Right lobe of liver (tissue), 6 donors: Measurements from ENCODE around the gene ROPN1B. TPM values are rescaled to one million over a fixed set of nuclear protein-coding genes. Genes with fewer than 3 reads are reported as not detected.
A peak's percentile ranks its signal among the peaks of the same experiment; 100 is the strongest.
"Not testable (repeated sequence)": the region's sequence is repeated elsewhere in the genome, so short reads cannot be mapped to it uniquely, and the experiment has no call there.

Source experiments
- ATAC-seq, 4 donors: fragments of 200-7000 bp; cut with Tn5 transposase; one replicate each; pipeline ENCODE4 v1.9.1; 2020; ENCODE audit warnings: mild to moderate bottlenecking in 4 of 4, moderate library complexity in 4 of 4
- DNase-seq, 3 donors: peaks; one replicate each; pipeline ENCODE4 v3.0.0-alpha.2; 2020
- H3K27ac ChIP-seq, 3 donors: fragments of 200-600 bp; one replicate each; pipeline ENCODE4 v1.8.0; 2022
- H3K27me3 ChIP-seq, 2 donors: fragments of 200-600 bp; one replicate each; pipeline ENCODE4 v1.8.0; 2022
- H3K36me3 ChIP-seq, 4 donors: fragments of 200-600 bp; sonication (generic) in 1 of 4; one replicate each; pipeline versions ENCODE4 v1.5.1 to v1.8.0; 2017 to 2022; ENCODE audit warnings: control low read depth in 1 of 4
- H3K4me1 ChIP-seq, 4 donors: fragments of 200-600 bp; sonication (generic) in 1 of 4; one replicate each; pipeline versions ENCODE4 v1.5.1 to v1.8.0; 2017 to 2022; ENCODE audit warnings: control low read depth in 1 of 4
- H3K4me3 ChIP-seq, 3 donors: fragments of 200-600 bp; one replicate each; pipeline ENCODE4 v1.8.0; 2022
- H3K9me3 ChIP-seq, 4 donors: fragments of 200-600 bp; sonication (generic) in 1 of 4; one replicate each; pipeline versions ENCODE4 v1.5.1 to v1.8.0; 2017 to 2022; ENCODE audit warnings: control low read depth in 1 of 4
- CTCF ChIP-seq, 4 donors: fragments of 200-600 bp in 3 of 4; fragments of 450-650 bp in 1 of 4; IDR thresholded peaks; one replicate each; pipeline versions ENCODE4 v1.5.1 to v1.8.0; 2016 to 2022; ENCODE audit warnings: antibody characterized with exemption in 4 of 4, mild to moderate bottlenecking in 2 of 4
- POLR2A ChIP-seq: fragments of 450-650 bp; IDR thresholded peaks from one replicate; pipeline ENCODE4 v1.6.1; 2017; ENCODE audit warnings: antibody characterized with exemption, mild to moderate bottlenecking
- WGBS: methylation state at CpG from one replicate; pipeline ENCODE4 v1.1.6; 2018; ENCODE audit warnings: low coverage, low lambda C conversion rate; ENCODE audit not compliant: insufficient coverage; ENCODE audit errors: missing lambda C conversion rate; 5-methylcytosine and 5-hydroxymethylcytosine counted together
- intact Hi-C, 2 donors: fragments of 100-400 bp; cut with DNase I; formaldehyde crosslinking; loops; one replicate each; pipeline versions ENCODE4 v1.11.2 to v1.14.1; 2022
- total RNA-seq, 6 experiments: library from RNA; depleted of rRNA in 2 of 6; stranded (reverse); fragments of >200 nt in 2 of 6; fragmentation: NEBNext Ultra II Directional in 3 of 6; extraction: Animal tissue kit (Norgen Biotek cat#: 25700) in 3 of 6; gene quantifications; one replicate each; pipeline versions ENCODE4 v1.1.0 to v1.2.4, GENCODE V29; 2016 to 2023
- donor health status: DM: no; HTN: yes; CAD: no.
- donor health status: DM: no; HTN: no; CAD: no.
- donor health status: DM: no; HTN: no; CAD: no.
- donor health status: DM: no; HTN: yes; CAD: no.
- donor health status: DM: no; HTN: yes; CAD: no.

Gene ROPN1B
- total RNA-seq, 6 experiments from 2014 or later = 0.46 to 2.0 (median 0.60) TPM; not detected in 1

DNA sequence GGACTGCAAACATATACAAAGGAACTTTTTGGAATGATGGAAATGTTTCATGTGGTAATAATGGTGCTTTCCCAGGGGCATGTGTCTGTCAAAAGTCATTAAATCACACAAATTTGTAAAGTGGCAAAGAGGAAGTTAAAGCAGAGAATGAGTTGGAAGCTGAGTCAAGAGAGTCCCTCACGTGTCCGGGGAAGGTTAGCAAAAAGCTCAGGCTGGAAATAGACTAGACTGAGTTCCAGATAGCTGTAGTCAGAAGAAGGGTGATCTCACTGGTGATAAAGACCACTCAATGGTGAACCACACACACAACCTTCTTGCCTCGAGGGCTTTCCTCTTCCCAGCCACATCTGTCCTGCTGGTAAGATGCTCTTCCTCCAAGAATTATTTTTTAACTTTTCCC lies 20.1 kb upstream of the ROPN1B start:
- H3K4me1 ChIP-seq, H3K9me3 ChIP-seq, H3K27me3 ChIP-seq, ATAC-seq, H3K4me3 ChIP-seq, DNase-seq, H3K27ac ChIP-seq, H3K36me3 ChIP-seq, intact Hi-C loops: not testable (repeated sequence)
- WGBS = 43% methylated on average over 3 of the region's 3 CpGs

GRCh38 chr3:125951176-125951575 lies 17.8 kb upstream of the ROPN1B start:
- H3K27ac ChIP-seq = not testable (repeated sequence)

GRCh38 chr3:125957020-125957419 lies 12.0 kb upstream of the ROPN1B start:
- H3K4me1 ChIP-seq, H3K36me3 ChIP-seq, DNase-seq, intact Hi-C loops, H3K27me3 ChIP-seq, H3K9me3 ChIP-seq, H3K4me3 ChIP-seq, ATAC-seq, H3K27ac ChIP-seq: not testable (repeated sequence)
- WGBS = 84% methylated on average over 4 of the region's 4 CpGs

More at GRCh38 chr3:125951176-125951575, 17.8 kb upstream of the ROPN1B start:
- DNase-seq, H3K9me3 ChIP-seq, ATAC-seq, H3K4me3 ChIP-seq, H3K4me1 ChIP-seq, intact Hi-C loops, H3K27me3 ChIP-seq, H3K36me3 ChIP-seq: not testable (repeated sequence)
- WGBS = 71% methylated on average over 1 of the region's 3 CpGs

DNA sequence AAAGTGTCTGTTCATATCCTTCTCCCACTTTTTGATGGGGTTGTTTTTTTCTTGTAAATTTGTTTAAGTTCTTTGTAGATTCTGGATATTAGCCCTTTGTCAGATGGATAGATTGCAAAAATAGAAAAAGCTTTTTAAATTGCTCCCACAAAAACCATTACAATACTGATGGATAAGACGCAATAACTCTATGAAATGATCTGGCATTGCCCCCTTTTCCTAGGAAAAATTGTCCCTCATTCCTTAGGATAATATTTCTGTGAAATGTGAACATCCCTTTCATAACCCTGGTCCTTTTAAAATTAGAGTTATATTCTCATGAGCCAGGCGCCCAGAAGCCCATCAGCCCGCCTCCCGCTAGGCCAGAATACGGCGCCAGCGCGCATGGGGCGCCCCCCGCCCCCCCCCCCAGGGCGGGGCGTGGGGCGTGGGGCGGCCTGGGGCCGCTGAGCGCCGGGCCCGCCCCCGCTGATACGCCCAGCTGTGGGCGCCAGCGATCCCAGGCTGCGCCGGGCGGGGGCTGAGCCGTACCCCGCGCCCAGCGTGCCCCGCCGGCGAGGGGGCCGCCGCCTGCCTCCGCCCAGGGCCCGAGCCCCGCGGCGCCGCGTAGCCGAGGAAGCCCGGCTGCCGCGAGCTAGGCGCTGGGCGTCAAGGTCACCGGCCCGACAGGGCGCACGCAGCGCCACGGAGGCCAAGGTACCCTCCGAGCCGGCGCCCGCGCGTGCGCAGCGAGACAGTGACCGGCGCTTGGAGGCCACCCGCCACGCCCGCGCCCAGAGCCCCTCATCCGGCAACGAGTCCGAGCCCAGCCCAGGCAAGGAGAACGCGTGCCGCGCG lies 11.1 kb upstream of the ROPN1B start:
- no peaks in the 10 kb centered on the region for H3K27me3 ChIP-seq
- H3K27ac ChIP-seq = no peak overlapping the region
- ATAC-seq (no peak), DNase-seq (no peak)
- no peak overlapping the region for H3K4me3 ChIP-seq
- H3K9me3 ChIP-seq = no peaks in the 10 kb centered on the region
- 41% methylated on average over 1 of the region's 75 CpGs for WGBS
- no peaks in the 10 kb centered on the region for H3K4me1 ChIP-seq
- H3K36me3 ChIP-seq = no peaks in the 10 kb centered on the region
- TF ChIP-seq POLR2A = no peak
- no peak for TF ChIP-seq CTCF (IDR thresholded peaks at IDR 0.05)
- intact Hi-C loops = no loop called here

DNA sequence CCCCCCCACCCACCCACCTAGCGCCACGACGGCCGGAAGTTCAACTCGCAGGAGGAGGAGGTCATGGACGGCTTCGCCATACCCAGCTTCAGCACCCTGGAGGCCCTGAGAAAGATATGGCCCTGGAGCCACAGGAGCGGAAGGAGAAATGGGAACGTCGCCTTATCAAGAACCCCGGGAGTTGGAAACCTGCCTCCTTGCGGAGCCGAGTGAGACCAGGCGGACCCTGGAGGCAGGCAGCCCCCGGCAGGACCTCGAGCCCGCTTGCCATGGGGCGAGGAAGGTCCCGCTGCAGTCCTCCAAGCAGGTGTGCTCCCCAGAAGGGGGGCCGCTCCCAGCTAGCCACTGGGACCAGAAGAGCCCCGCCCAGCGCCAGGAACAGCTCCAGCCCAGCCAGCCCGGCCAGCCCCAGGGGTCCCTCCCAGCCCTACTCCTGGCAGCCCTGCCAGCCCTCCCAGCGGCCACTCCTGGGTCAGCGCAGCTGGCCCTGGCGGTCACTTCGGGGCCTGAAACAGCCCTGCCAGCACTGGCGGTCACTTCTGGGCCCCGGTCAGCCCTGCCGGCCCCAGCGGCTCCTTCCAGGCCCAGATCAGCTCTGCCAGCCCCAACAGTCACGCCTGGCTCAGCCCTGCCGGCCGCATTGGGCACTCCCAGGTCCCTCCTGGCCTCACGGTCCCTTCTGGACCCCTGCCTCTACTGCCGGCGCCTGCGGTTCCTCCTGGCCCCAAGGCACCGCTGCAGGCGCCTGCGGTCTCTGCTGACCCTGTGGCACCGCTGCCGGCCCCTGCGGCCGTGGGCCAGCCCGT lies 10.3 kb upstream of the ROPN1B start:
- Histone ChIP-seq H3K4me3 (no peak overlapping the region), H3K27ac (no peak overlapping the region), H3K27me3 (no peaks in the 10 kb centered on the region), H3K36me3 (no peaks in the 10 kb centered on the region), H3K4me1 (no peaks in the 10 kb centered on the region), H3K9me3 (no peaks in the 10 kb centered on the region)
- TF ChIP-seq CTCF (IDR thresholded peaks at IDR 0.05) (no peak), POLR2A (no peak)
- ATAC-seq (peak in 1 of 4 donors; percentile 26), DNase-seq (no peak)
- intact Hi-C loops = no loop called here
- 70% methylated on average over 2 of the region's 46 CpGs for WGBS
